Spleen (tissue), 11 donors: Measurements from ENCODE around the gene AFF4. TPM values are rescaled to one million over a fixed set of nuclear protein-coding genes. Genes with fewer than 3 reads are reported as not detected.

Source experiments
- DNase-seq: peaks from one replicate; pipeline ENCODE4 v3.0.0-alpha.2; 2020
- H3K27ac ChIP-seq, 8 donors: fragments of 200-600 bp; sonication (generic) in 7 of 8; 1 replicate in 4 of 8; 2 replicates in 4 of 8; pipeline versions ENCODE4 v1.5.0 to v1.8.0; 2016 to 2021; ENCODE audit warnings: inconsistent platforms in 4 of 8, mild to moderate bottlenecking in 4 of 8, moderate library complexity in 1 of 8
- H3K27me3 ChIP-seq, 7 donors: fragments of 200-600 bp; sonication (generic) in 6 of 7; replicated peaks in 1 of 7; 1 replicate in 4 of 7; 2 replicates in 3 of 7; pipeline versions ENCODE4 v1.5.0 to v1.8.0; 2016 to 2021; ENCODE audit warnings: inconsistent platforms in 3 of 7, mild to moderate bottlenecking in 1 of 7
- H3K36me3 ChIP-seq, 6 donors: fragments of 200-600 bp; sonication (generic) in 5 of 6; 1 replicate in 4 of 6; 2 replicates in 2 of 6; pipeline versions ENCODE4 v1.5.0 to v1.8.0; 2016 to 2021; ENCODE audit warnings: inconsistent platforms in 2 of 6
- H3K4me1 ChIP-seq, 6 donors: fragments of 200-600 bp; sonication (generic) in 5 of 6; 1 replicate in 3 of 6; 2 replicates in 3 of 6; pipeline versions ENCODE4 v1.5.0 to v1.8.0; 2016 to 2021; ENCODE audit warnings: inconsistent platforms in 3 of 6
- H3K4me3 ChIP-seq, 8 donors: fragments of 200-600 bp; sonication (generic) in 7 of 8; 1 replicate in 4 of 8; 2 replicates in 4 of 8; pipeline versions ENCODE4 v1.5.0 to v1.8.0; 2016 to 2021; ENCODE audit warnings: inconsistent platforms in 4 of 8, mild to moderate bottlenecking in 4 of 8, moderate library complexity in 2 of 8
- H3K9me3 ChIP-seq, 8 donors: fragments of 200-600 bp; sonication (generic) in 7 of 8; 1 replicate in 4 of 8; 2 replicates in 4 of 8; pipeline versions ENCODE4 v1.5.0 to v1.8.0; 2016 to 2021; ENCODE audit warnings: inconsistent platforms in 4 of 8
- POLR2A ChIP-seq, 3 donors: fragments of 450-650 bp; IDR thresholded peaks; one replicate each; pipeline ENCODE4 v1.5.1; 2017; ENCODE audit warnings: antibody characterized with exemption in 3 of 3, mild to moderate bottlenecking in 1 of 3
- POLR2AphosphoS5 ChIP-seq, 3 donors: sonication (generic); formaldehyde crosslinking; IDR thresholded peaks; one replicate each; pipeline ENCODE4 v1.5.1; 2017; ENCODE audit warnings: antibody characterized with exemption in 3 of 3
- WGBS, 5 donors: extraction: QIAGEN DNeasy Blood & Tissue Kit in 3 of 5; methylation state at CpG; one replicate each; pipeline versions ENCODE4 v1.1.5 to v1.1.7; 2013 to 2018; 5-methylcytosine and 5-hydroxymethylcytosine counted together
- intact Hi-C: fragments of 100-400 bp; cut with DNase I; formaldehyde crosslinking; loops from one replicate; pipeline ENCODE4 v1.15.0; 2023; ENCODE audit warnings: low total_unique reads
- polyA plus RNA-seq, 3 donors: library from polyadenylated mRNA; stranded (reverse); fragments of 200-250 nt; gene quantifications; one replicate each; pipeline ENCODE4 v1.2.1, GENCODE V29; 2013
- total RNA-seq, 7 donors: library from RNA; depleted of rRNA in 3 of 7; stranded (reverse); fragments of >200 nt in 3 of 7; fragmentation: NEBNext Ultra II Directional in 4 of 7; extraction: Animal tissue kit (Norgen Biotek cat#: 25700) in 4 of 7; gene quantifications; one replicate each; pipeline versions ENCODE4 v1.1.0 to v1.2.1, GENCODE V29; 2016 to 2021
- TF ChIP-seq, protein P1 (sequence below), 11 experiments: fragments of 200-600 bp in 7 of 11; fragments of 450-650 bp in 4 of 11; sonication (generic) in 4 of 11; IDR thresholded peaks in 8 of 11; conservative IDR thresholded peaks in 3 of 11; 1 replicate in 7 of 11; 2 replicates in 4 of 11; pipeline versions ENCODE4 v1.4.0 to v1.8.0; 2016 to 2021; ENCODE audit warnings: antibody characterized with exemption in 11 of 11, inconsistent platforms in 4 of 11, mild to moderate bottlenecking in 1 of 11
- donor health status: healthy with polysubstance abuse.
- donor health status: DM: no; HTN: no; CAD: no; lungs with moderate emphysema.
- donor health status: DM: no; HTN: no; CAD: no.
- donor health status: Bipolar disorder and iron deficiency.
- donor health status: healthy.
- donor health status: DM: no; HTN: no; CAD: no.
- donor health status: DM: yes; HTN: yes; CAD: no.

Gene AFF4
- total and polyA plus RNA-seq, 10 donors: 5.1 to 84.3 (median 65.1) TPM

DNA sequence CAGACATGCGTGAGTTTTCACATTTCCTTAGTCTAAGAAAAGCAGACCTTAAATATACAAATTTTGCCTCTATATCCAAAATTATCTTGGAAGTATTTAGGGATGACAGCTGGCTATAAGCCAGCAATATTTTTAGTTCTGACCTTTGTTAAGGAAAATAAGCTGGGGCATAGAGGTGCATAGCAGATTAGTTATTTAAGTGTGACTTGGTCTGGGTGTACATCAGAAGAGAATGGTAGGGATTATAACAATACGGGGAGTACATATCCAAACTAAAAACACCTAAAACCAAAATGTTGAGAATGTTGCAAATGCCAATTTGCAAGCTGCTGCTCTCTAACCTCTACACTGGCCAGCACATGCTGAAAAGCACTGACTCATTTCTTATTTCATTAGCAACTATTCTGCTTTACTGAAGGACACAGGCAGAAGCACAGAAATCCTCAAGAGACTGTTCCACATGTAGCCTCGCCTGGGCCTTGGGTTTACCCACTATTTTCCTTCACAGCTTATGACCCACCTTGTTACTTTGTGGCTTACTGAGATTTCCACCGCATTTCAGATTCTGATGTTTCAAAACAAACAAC is 67.6 kb downstream of the AFF4 start:
- no peak for DNase-seq
- Histone ChIP-seq H3K36me3 (peaks cover 2 to 100% (median 79%) of the 10 kb centered on the region in 6 donors), H3K9me3 (no peaks in the 10 kb centered on the region), H3K27ac (no peak overlapping the region), H3K4me3 (no peak overlapping the region), H3K4me1 (no peaks in the 10 kb centered on the region), H3K27me3 (no peaks in the 10 kb centered on the region)
- intact Hi-C loops: no loop called here
- 89 to 94% (median 91%) methylated on average over 4 of the region's 4 CpGs for WGBS, 5 donors
- TF ChIP-seq, protein P1, sequence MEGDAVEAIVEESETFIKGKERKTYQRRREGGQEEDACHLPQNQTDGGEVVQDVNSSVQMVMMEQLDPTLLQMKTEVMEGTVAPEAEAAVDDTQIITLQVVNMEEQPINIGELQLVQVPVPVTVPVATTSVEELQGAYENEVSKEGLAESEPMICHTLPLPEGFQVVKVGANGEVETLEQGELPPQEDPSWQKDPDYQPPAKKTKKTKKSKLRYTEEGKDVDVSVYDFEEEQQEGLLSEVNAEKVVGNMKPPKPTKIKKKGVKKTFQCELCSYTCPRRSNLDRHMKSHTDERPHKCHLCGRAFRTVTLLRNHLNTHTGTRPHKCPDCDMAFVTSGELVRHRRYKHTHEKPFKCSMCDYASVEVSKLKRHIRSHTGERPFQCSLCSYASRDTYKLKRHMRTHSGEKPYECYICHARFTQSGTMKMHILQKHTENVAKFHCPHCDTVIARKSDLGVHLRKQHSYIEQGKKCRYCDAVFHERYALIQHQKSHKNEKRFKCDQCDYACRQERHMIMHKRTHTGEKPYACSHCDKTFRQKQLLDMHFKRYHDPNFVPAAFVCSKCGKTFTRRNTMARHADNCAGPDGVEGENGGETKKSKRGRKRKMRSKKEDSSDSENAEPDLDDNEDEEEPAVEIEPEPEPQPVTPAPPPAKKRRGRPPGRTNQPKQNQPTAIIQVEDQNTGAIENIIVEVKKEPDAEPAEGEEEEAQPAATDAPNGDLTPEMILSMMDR (IDR thresholded peaks at IDR 0.05 in 8 of 11, conservative IDR thresholded peaks at IDR 0.05 in 3 of 11): no peak
- TF ChIP-seq POLR2A (IDR thresholded peaks at IDR 0.05) (no peak), POLR2AphosphoS5 (IDR thresholded peaks at IDR 0.05) (no peak)

DNA sequence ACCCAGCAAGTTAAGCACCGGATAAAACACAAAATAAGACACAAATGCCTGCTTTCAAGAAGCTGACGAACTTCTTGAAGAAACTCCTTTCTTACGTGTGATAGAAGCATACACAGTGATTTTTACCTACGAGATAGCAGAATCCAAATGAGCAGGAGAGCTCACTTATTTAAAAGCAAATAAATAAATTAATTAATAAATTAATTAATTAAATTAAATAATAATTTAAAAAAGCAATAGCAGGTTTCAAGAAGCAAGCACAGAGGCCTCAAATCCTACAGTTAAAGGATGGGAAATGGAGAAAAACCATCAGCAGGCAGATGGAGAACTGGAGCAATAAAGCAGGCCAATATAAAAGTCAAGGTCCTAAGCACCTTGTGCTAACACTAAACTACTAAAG is 72.6 kb downstream of the AFF4 start:
- intact Hi-C loops: no loop called here
- Histone ChIP-seq H3K27ac (no peak overlapping the region), H3K27me3 (no peaks in the 10 kb centered on the region), H3K9me3 (no peaks in the 10 kb centered on the region), H3K4me1 (no peaks in the 10 kb centered on the region), H3K4me3 (no peak overlapping the region), H3K36me3 (peaks cover 13 to 100% (median 91%) of the 10 kb centered on the region in 6 donors)
- TF ChIP-seq POLR2A (IDR thresholded peaks at IDR 0.05) (no peak), POLR2AphosphoS5 (IDR thresholded peaks at IDR 0.05) (no peak)
- TF ChIP-seq, protein P1 (IDR thresholded peaks at IDR 0.05 in 8 of 11, conservative IDR thresholded peaks at IDR 0.05 in 3 of 11): no peak
- no peak for DNase-seq
- whole genome bisulfite sequencing, 5 donors: 95 to 98% (median 96%) methylated on average over 4 of the region's 4 CpGs

DNA sequence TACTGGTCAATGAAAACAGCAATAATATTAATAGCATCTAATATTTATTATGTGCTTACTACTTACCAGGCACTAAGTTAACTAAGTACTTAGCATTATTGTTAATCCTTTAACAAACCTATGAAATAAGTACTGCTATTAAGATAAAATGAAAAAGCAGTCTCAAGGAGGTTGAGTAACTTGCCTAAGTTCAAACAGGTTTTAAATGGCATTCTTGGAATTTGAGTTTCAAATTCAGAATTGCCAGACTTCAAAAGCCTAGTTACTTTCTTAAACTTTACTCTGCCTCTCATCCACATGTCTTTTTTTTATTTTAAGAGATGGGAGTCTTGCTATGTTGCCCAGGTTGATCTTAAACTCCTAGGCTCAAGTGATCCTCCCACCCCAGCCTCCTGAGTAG is 73.9 kb downstream of the AFF4 start:
- H3K36me3 ChIP-seq: peaks cover 13 to 100% (median 91%) of the 10 kb centered on the region in 6 donors
- H3K4me1 ChIP-seq: no peaks in the 10 kb centered on the region
- no peak overlapping the region for H3K4me3 ChIP-seq
- H3K27ac ChIP-seq: no peak overlapping the region
- TF ChIP-seq, protein P1 (IDR thresholded peaks at IDR 0.05 in 8 of 11, conservative IDR thresholded peaks at IDR 0.05 in 3 of 11): no peak
- no peak for DNase-seq
- intact Hi-C loops: no loop called here
- H3K27me3 ChIP-seq: no peaks in the 10 kb centered on the region
- H3K9me3 ChIP-seq: no peaks in the 10 kb centered on the region

- Histone ChIP-seq H3K27me3 (no peaks in the 10 kb centered on the region), H3K27ac (no peak overlapping the region), H3K4me3 (no peak overlapping the region), H3K9me3 (no peaks in the 10 kb centered on the region), H3K36me3 (peaks cover 12 to 99% (median 83%) of the 10 kb centered on the region in 6 donors), H3K4me1 (peaks cover 0 to 9% (median 2%) of the 10 kb centered on the region in 6 donors)
- no peak for DNase-seq
- intact Hi-C loops: no loop called here
- TF ChIP-seq POLR2AphosphoS5 (IDR thresholded peaks at IDR 0.05): no peak
- 53 to 68% (median 62%) methylated on average over 1 of the region's 1 CpG for WGBS, 5 donors
Observed at GRCh38 chr5:132887283-132887682, 76.2 kb downstream of the AFF4 start.
